B cell (primary cell): ENCODE measurements around the gene SCYL3.

Experiments
- CTCF ChIP-seq: fragments of 200-600 bp; IDR thresholded peaks from one replicate; pipeline ENCODE4 v1.8.0; 2022; ENCODE audit warnings: antibody characterized with exemption, mild to moderate bottlenecking
- EZH2 ChIP-seq: IDR thresholded peaks from 2 replicates; pipeline ENCODE4 v1.6.1; 2012; ENCODE audit warnings: borderline replicate concordance, low read depth, mild to moderate bottlenecking, moderate library complexity, low read length; ENCODE audit not compliant: insufficient read depth, poor library complexity, severe bottlenecking

DNA sequence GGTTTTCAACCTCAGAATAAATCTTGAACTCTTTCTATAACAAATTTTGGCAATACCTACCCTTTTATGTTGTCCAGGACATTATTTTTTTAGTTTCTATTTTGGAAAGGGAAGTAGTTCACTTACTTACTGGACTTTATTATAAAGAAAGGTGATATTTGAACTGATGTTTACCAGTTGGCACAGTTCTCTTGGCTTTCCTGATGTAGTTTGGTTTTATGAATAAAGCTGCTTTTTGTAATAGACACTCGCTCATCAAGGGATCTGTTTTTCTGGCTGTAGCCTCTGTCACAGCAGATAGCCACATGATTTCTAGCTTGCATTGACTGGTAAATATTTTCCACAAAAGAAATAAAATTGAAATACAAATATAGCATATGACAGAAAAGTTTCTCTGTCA lies 58.0 kb downstream of the SCYL3 start:
- TF ChIP-seq CTCF = no peak
- no peak for TF ChIP-seq EZH2
